HG02981 (cell line): ENCODE measurements around the gene WNK3.

Source experiments
- ATAC-seq: cut with Tn5 transposase; IDR thresholded peaks from one replicate; pipeline ENCODE4 v1.9.1; 2021; ENCODE audit warnings: mild to moderate bottlenecking, moderate library complexity; ENCODE audit not compliant: unreplicated experiment

The WNK3 gene

GRCh38 chrX:54246866-54247265, 111.0 kb downstream of the WNK3 start:
- no peak for ATAC-seq

- no peak for ATAC-seq
Measured at GRCh38 chrX:54238588-54238987, 119.3 kb downstream of the WNK3 start.

GRCh38 chrX:54237014-54237413, 120.8 kb downstream of the WNK3 start:
- ATAC-seq = no peak

- no peak for ATAC-seq
Measured at GRCh38 chrX:54230435-54231148, 127.3 kb downstream of the WNK3 start.

GRCh38 chrX:54223581-54223980, 134.3 kb downstream of the WNK3 start:
- ATAC-seq = no peak

- ATAC-seq = no peak
Measured at GRCh38 chrX:54213603-54214002, 144.2 kb downstream of the WNK3 start.

- no peak for ATAC-seq
Measured at GRCh38 chrX:54208531-54208930, 149.3 kb downstream of the WNK3 start.

GRCh38 chrX:54198262-54198661, 159.6 kb downstream of the WNK3 start:
- ATAC-seq = no peak

- no peak for ATAC-seq
Measured at GRCh38 chrX:54194982-54195588, 162.8 kb downstream of the WNK3 start.

- no peak for ATAC-seq
Measured at GRCh38 chrX:54193085-54193821, 164.6 kb downstream of the WNK3 start.

- no peak for ATAC-seq
Measured at GRCh38 chrX:54184474-54184873, 173.4 kb downstream of the WNK3 start.

GRCh38 chrX:54182864-54183613, 174.8 kb downstream of the WNK3 start, which contains the start of gene FAM120C:
Gene FAM120C (minus strand): TSS chrX:54183254. CDS start chrX:54183198, 56 bp downstream.
- ATAC-seq = peak; percentile 29

GRCh38 chrX:54182194-54182863, 175.5 kb downstream of the WNK3 start:
- ATAC-seq = peak; percentile 66

- no peak for ATAC-seq
Measured at GRCh38 chrX:54181202-54181953, 176.5 kb downstream of the WNK3 start.

- ATAC-seq = no peak
Measured at GRCh38 chrX:54180403-54180802, 177.4 kb downstream of the WNK3 start.

- ATAC-seq = no peak
Measured at GRCh38 chrX:54178100-54178940, 179.5 kb downstream of the WNK3 start.

- no peak for ATAC-seq
Measured at GRCh38 chrX:54177306-54177705, 180.5 kb downstream of the WNK3 start.

- ATAC-seq = no peak
Measured at GRCh38 chrX:54173791-54174190, 184.1 kb downstream of the WNK3 start.

- no peak for ATAC-seq
Measured at GRCh38 chrX:54172455-54172854, 185.4 kb downstream of the WNK3 start.
